Prostate gland (tissue), 2 donors: ENCODE measurements around the gene APBB1IP. TPM values are rescaled to one million over a fixed set of nuclear protein-coding genes. Genes with fewer than 3 reads are reported as not detected.

Source experiments
- DNase-seq: peaks from one replicate; pipeline ENCODE4 v3.0.0-alpha.2; 2019; ENCODE audit warnings: low spot score
- H3K27ac ChIP-seq, 2 donors: fragments of 200-600 bp; sonication (generic); 2 replicates each; pipeline ENCODE4 v1.5.1; 2017 to 2019
- H3K27me3 ChIP-seq: fragments of 200-600 bp; sonication (generic); replicated peaks from 2 replicates; pipeline ENCODE4 v1.5.1; 2019; ENCODE audit not compliant: insufficient read depth
- H3K36me3 ChIP-seq, 2 donors: fragments of 200-600 bp; sonication (generic); 1 replicate in 1 of 2; 2 replicates in 1 of 2; pipeline versions ENCODE4 v1.5.1 to v1.8.1; 2017 to 2019
- H3K4me1 ChIP-seq: fragments of 200-600 bp; sonication (generic); replicated peaks from 2 replicates; pipeline ENCODE4 v1.5.1; 2019
- H3K4me3 ChIP-seq, 2 donors: fragments of 200-600 bp; sonication (generic); 2 replicates each; pipeline ENCODE4 v1.5.1; 2017 to 2019
- H3K9me3 ChIP-seq: fragments of 200-600 bp; sonication (generic); 2 replicates; pipeline ENCODE4 v1.5.1; 2017
- POLR2A ChIP-seq: fragments of 450-650 bp; IDR thresholded peaks from one replicate; pipeline ENCODE4 v1.6.1; 2016; ENCODE audit warnings: antibody characterized with exemption, mild to moderate bottlenecking
- POLR2AphosphoS5 ChIP-seq: sonication (generic); formaldehyde crosslinking; IDR thresholded peaks from one replicate; pipeline ENCODE4 v1.6.1; 2017; ENCODE audit warnings: antibody characterized with exemption
- WGBS: methylation state at CpG from one replicate; pipeline ENCODE4 v1.1.5; 2018; 5-methylcytosine and 5-hydroxymethylcytosine counted together
- intact Hi-C: fragments of 100-400 bp; cut with DNase I; formaldehyde crosslinking; loops from one replicate; pipeline ENCODE4 v1.14.2; 2022
- total RNA-seq, 2 donors: library from RNA; depleted of rRNA; stranded (reverse); fragments of >200 nt; gene quantifications; one replicate each; pipeline ENCODE4 v1.1.0, GENCODE V29; 2016
- TF ChIP-seq, protein P1 (sequence below), 4 experiments: fragments of 200-600 bp in 2 of 4; fragments of 450-650 bp in 2 of 4; sonication (generic) in 2 of 4; IDR thresholded peaks; 1 replicate in 3 of 4; 2 replicates in 1 of 4; pipeline ENCODE4 v1.5.1; 2016 to 2019; ENCODE audit warnings: antibody characterized with exemption in 4 of 4, mild to moderate bottlenecking in 2 of 4, moderate library complexity in 2 of 4

Gene APBB1IP
- total RNA-seq, 2 donors from 2014 or later = 1.3 to 3.1 TPM

DNA sequence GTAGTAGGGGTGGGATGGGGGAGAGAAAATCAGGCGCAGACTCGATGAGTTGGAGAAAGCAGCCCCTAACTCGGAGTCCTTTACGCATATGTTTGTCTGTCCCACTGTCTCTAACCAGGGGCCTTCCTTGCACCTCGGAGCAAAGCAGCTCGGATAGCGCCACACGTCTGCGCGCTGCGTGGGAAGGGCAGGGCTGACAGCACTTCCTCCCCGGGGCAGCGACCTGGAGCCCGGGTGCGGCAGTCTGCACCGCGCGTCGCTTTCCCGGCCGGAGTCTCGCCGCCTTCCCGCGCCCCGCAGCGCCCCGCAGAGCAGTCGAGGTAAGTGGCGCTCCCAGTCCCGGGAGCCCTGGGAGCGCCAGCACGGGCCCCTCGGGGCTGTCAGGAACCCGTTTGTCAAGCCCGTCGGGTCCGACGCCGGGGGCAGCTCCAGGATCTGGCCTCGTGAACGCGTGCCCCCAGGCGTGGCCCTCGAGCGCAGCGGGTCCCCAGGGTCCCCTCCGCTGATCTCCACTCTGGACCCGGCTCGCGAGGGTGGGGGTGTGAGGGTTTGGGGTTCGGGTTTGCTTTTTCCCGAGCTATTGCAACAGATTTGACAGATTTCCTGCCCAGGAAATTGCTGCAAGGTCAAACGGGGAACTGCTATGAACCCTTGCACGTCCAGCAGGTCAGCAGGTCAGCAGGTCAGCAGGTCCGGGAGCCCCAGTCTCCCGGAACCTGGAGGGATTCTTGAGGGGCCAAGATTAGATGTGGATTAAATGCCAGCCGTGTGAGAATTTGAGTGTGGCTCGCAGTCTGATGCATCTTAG, 597 bp downstream of the APBB1IP start:
- peak overlapping the region in 1 of 2 donors; percentile 13 for H3K4me3 ChIP-seq
- no peaks in the 10 kb centered on the region for H3K36me3 ChIP-seq
- no peaks in the 10 kb centered on the region for H3K4me1 ChIP-seq
- DNase-seq = no peak
- no peak overlapping the region for H3K27ac ChIP-seq
- TF ChIP-seq POLR2A (no peak), POLR2AphosphoS5 (no peak)
- TF ChIP-seq, protein P1, sequence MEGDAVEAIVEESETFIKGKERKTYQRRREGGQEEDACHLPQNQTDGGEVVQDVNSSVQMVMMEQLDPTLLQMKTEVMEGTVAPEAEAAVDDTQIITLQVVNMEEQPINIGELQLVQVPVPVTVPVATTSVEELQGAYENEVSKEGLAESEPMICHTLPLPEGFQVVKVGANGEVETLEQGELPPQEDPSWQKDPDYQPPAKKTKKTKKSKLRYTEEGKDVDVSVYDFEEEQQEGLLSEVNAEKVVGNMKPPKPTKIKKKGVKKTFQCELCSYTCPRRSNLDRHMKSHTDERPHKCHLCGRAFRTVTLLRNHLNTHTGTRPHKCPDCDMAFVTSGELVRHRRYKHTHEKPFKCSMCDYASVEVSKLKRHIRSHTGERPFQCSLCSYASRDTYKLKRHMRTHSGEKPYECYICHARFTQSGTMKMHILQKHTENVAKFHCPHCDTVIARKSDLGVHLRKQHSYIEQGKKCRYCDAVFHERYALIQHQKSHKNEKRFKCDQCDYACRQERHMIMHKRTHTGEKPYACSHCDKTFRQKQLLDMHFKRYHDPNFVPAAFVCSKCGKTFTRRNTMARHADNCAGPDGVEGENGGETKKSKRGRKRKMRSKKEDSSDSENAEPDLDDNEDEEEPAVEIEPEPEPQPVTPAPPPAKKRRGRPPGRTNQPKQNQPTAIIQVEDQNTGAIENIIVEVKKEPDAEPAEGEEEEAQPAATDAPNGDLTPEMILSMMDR (IDR thresholded peaks at IDR 0.05) = no peak
- intact Hi-C loops = no loop called here
- WGBS = 10% methylated on average over 49 of the region's 59 CpGs
- H3K27me3 ChIP-seq = peaks cover 4% of the 10 kb centered on the region
- H3K9me3 ChIP-seq = no peaks in the 10 kb centered on the region

DNA sequence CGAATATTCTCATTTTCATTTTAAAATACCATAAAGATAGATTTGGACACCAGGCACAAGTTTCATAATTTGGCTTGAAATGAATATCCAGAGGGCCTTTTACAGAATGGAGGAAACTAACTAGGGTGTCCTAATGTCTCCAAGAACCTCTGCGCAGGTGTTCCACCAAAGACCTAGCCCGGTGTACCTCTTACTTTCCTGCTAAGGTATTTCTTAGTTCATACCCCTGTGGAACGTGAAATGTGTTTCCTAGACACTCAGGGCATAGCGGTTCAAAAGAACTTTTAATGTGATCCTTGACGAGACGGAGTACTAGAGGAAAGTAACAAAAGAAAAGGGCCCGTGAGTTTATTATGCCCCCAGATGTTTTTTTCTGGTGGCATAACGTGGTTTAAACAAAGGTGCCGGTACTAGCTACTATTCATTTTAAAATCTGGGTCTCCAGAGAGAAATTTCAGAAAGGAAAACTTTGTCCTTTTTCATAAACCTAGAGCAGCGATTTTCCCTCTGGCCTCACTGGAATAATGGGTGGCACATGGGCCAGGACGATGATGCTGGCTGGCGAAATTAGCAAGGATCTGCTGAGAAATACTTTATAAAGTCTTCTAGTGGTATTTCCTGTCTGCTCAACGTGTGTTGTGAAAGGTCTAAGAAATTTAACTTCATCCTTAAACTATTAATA, 1.4 kb downstream of the APBB1IP start:
- H3K36me3 ChIP-seq = no peaks in the 10 kb centered on the region
- TF ChIP-seq, protein P1 (IDR thresholded peaks at IDR 0.05) = no peak
- TF ChIP-seq POLR2AphosphoS5 (no peak), POLR2A (no peak)
- no peak for DNase-seq
- no peaks in the 10 kb centered on the region for H3K4me1 ChIP-seq
- peak overlapping the region in 1 of 2 donors; percentile 13 for H3K4me3 ChIP-seq
- no peak overlapping the region for H3K27ac ChIP-seq
- peaks cover 4% of the 10 kb centered on the region for H3K27me3 ChIP-seq
- intact Hi-C loops = no loop called here
- no peaks in the 10 kb centered on the region for H3K9me3 ChIP-seq
- WGBS = 73% methylated on average over 14 of the region's 14 CpGs

DNA sequence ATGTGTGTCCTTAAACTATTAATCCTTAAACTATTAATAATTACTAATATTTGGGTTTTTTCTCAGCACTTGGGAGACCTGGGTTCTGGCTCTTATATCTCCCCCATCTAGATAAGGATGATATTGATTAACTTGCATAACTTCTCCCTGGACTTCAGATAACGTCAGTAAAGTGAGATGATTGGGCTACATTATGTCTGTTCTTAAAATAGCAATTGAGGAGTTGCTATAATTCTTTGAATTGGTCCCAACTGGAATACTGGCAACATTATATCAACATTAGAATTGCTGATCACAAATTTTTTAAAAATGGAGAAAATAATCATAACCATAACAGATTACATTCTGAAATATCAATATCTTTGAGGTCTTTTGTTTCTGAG, 1.9 kb downstream of the APBB1IP start:
- Histone ChIP-seq H3K9me3 (no peaks in the 10 kb centered on the region), H3K27ac (no peak overlapping the region), H3K4me3 (no peak overlapping the region), H3K27me3 (peaks cover 4% of the 10 kb centered on the region), H3K36me3 (no peaks in the 10 kb centered on the region), H3K4me1 (no peaks in the 10 kb centered on the region)
- TF ChIP-seq POLR2AphosphoS5 = no peak
- TF ChIP-seq, protein P1 (IDR thresholded peaks at IDR 0.05) = no peak
- TF ChIP-seq POLR2A = no peak
- DNase-seq = no peak
- intact Hi-C loops = no loop called here
- 56% methylated on average over 1 of the region's 1 CpG for WGBS

DNA sequence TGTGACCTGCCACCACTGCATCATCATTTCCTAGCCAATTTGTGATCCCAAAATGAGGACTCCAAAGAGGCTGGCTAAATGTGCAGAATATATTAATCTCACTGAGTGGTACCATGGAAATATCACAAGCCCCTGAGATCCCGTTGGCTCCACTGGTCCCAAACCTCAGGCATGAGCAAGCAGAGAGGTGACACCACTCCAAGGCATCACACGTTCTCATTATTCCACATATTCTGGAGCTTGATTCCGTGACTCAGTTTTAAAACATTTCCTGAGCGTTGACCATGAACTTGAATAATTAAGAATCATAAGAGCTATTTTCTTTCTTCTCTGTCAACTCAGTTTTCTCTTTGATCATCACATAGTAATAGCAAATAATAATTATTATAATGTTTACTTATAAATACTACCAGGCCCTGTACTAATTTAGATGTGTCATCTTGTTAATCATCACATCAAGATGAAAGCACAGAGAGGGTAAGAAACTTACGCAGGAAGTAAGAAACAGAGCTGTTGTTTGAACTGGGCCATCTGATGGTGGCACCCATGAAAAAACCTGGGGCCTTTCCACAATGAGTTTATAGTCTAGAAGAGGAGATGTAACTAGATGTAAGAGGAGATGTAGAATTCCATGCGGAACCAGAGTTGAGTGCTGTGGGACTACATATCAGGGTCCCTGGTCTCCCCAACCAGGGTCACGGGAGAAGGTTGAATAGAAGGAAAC, 3.5 kb downstream of the APBB1IP start:
- DNase-seq = no peak
- intact Hi-C loops = no loop called here
- WGBS = 79% methylated on average over 7 of the region's 7 CpGs
- Histone ChIP-seq H3K36me3 (no peaks in the 10 kb centered on the region), H3K27ac (no peak overlapping the region), H3K4me3 (no peak overlapping the region), H3K27me3 (peaks cover 4% of the 10 kb centered on the region), H3K4me1 (no peaks in the 10 kb centered on the region), H3K9me3 (no peaks in the 10 kb centered on the region)
- TF ChIP-seq, protein P1 (IDR thresholded peaks at IDR 0.05) = no peak
- TF ChIP-seq POLR2A (no peak), POLR2AphosphoS5 (no peak)
